ENCODE results near the gene KRTAP10-12.

The KRTAP10-12 gene

DNA sequence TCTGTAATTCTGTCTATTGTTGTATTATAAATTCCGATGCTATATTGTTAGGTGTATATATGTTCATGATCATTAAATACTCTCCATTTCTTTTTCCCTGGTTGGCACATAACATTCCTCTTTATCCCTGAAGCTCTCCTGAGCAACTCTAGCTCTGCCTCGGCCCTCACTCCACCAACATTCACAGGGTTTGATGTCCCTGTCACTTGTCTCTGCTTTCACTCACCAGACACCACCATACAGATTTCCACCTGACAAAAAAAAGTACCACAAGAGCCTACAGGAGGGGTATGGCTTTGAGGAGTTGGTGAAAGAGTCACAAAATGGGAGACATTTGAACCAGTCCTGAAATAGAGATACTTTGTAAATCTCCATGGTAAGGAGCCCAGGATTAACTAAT lies 23.2 kb downstream of the KRTAP10-12 start:
- TF ChIP-seq POU2F2 (IDR thresholded peaks at IDR 0.05; ENCODE audit: low read depth, low read length) (no peak), POLR2AphosphoS5 (IDR thresholded peaks at IDR 0.05; ENCODE audit: low read depth, low read length) (no peak), PAX5 (IDR thresholded peaks at IDR 0.05; ENCODE audit: insufficient read depth, low read length, severe bottlenecking) (no peak), POLR2A (IDR thresholded peaks at IDR 0.05; ENCODE audit: low read depth, low read length) (no peak), TAF1 (IDR thresholded peaks at IDR 0.05; ENCODE audit: low read depth, low read length) (no peak), SPI1 (IDR thresholded peaks at IDR 0.05; ENCODE audit: low read depth, low read length) (no peak)
- FAIRE-seq (no peak), DNase-seq (ENCODE audit: insufficient read length, low spot score) (no peak)

- DNase-seq (ENCODE audit: insufficient read length, low spot score) (no peak), FAIRE-seq (no peak)
- TF ChIP-seq POU2F2 (IDR thresholded peaks at IDR 0.05; ENCODE audit: low read depth, low read length) = no peak
- no peak for TF ChIP-seq TAF1 (IDR thresholded peaks at IDR 0.05; ENCODE audit: low read depth, low read length)
- TF ChIP-seq PAX5 (IDR thresholded peaks at IDR 0.05; ENCODE audit: insufficient read depth, low read length, severe bottlenecking) = no peak
- TF ChIP-seq POLR2AphosphoS5 (IDR thresholded peaks at IDR 0.05; ENCODE audit: low read depth, low read length) = no peak
- TF ChIP-seq POLR2A (IDR thresholded peaks at IDR 0.05; ENCODE audit: low read depth, low read length) = no peak
- no peak for TF ChIP-seq SPI1 (IDR thresholded peaks at IDR 0.05; ENCODE audit: low read depth, low read length)
Measured at GRCh38 chr21:44722731-44723130, 25.8 kb downstream of the KRTAP10-12 start.

- no peak for DNase-seq (ENCODE audit: insufficient read length, low spot score)
- TF ChIP-seq PAX5 (IDR thresholded peaks at IDR 0.05; ENCODE audit: insufficient read depth, low read length, severe bottlenecking) = no peak
- TF ChIP-seq POU2F2 (IDR thresholded peaks at IDR 0.05; ENCODE audit: low read depth, low read length) = no peak
- no peak for TF ChIP-seq POLR2AphosphoS5 (IDR thresholded peaks at IDR 0.05; ENCODE audit: low read depth, low read length)
- no peak for TF ChIP-seq POLR2A (IDR thresholded peaks at IDR 0.05; ENCODE audit: low read depth, low read length)
- no peak for TF ChIP-seq SPI1 (IDR thresholded peaks at IDR 0.05; ENCODE audit: low read depth, low read length)
- no peak for TF ChIP-seq TAF1 (IDR thresholded peaks at IDR 0.05; ENCODE audit: low read depth, low read length)
- no peak for FAIRE-seq
Measured at GRCh38 chr21:44723177-44724131, 26.5 kb downstream of the KRTAP10-12 start.

DNA sequence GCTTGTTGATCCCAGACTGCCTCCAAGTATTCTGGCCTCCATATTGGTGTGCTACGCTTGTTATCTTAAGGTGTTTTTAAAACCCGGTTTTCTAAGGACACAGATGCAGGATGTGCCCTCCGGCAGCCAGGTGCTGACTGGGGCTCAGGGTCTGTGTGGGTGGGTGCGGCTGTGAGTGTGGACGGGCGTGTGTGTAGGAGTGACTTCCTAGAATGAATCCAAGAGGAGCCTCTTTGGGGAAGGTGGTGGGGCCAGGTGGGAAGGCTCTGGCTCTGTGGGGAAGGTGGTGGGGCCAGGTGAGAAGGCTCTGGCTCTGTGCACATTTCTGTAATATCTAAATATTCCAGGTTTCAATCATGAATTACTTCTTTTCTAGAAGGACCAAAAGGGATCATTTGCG lies 27.2 kb downstream of the KRTAP10-12 start:
- TF ChIP-seq PAX5 (IDR thresholded peaks at IDR 0.05; ENCODE audit: insufficient read depth, low read length, severe bottlenecking) (no peak), TAF1 (IDR thresholded peaks at IDR 0.05; ENCODE audit: low read depth, low read length) (no peak), POLR2A (IDR thresholded peaks at IDR 0.05; ENCODE audit: low read depth, low read length) (no peak), POU2F2 (IDR thresholded peaks at IDR 0.05; ENCODE audit: low read depth, low read length) (no peak), SPI1 (IDR thresholded peaks at IDR 0.05; ENCODE audit: low read depth, low read length) (no peak), POLR2AphosphoS5 (IDR thresholded peaks at IDR 0.05; ENCODE audit: low read depth, low read length) (no peak)
- FAIRE-seq (no peak), DNase-seq (ENCODE audit: insufficient read length, low spot score) (no peak)

GRCh38 chr21:44724926-44725325 lies 28.0 kb downstream of the KRTAP10-12 start:
- no peak for DNase-seq (ENCODE audit: insufficient read length, low spot score)
- TF ChIP-seq POU2F2 (IDR thresholded peaks at IDR 0.05; ENCODE audit: low read depth, low read length) (no peak), TAF1 (IDR thresholded peaks at IDR 0.05; ENCODE audit: low read depth, low read length) (no peak), SPI1 (IDR thresholded peaks at IDR 0.05; ENCODE audit: low read depth, low read length) (no peak), POLR2A (IDR thresholded peaks at IDR 0.05; ENCODE audit: low read depth, low read length) (no peak), PAX5 (IDR thresholded peaks at IDR 0.05; ENCODE audit: insufficient read depth, low read length, severe bottlenecking) (no peak), POLR2AphosphoS5 (IDR thresholded peaks at IDR 0.05; ENCODE audit: low read depth, low read length) (no peak)
- FAIRE-seq = no peak

DNA sequence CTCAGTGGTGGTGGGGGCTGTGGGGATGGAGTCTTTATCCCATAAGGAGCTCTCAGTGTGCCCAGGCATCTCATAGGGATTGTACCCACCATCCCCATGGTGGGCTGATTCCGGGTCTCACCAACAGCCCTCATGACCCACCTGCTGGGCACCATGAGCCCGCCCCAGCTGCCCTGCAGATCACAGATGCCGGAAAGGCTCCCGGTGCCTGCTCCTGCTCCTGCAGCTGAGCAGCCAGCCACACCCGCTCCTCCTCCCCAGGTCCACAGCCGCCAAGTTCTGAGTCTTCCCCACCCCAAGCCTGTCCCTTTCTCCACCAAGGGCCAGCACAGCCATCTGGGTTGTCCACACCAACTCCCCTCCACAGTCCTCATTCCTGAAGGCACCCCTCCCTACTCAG lies 29.9 kb downstream of the KRTAP10-12 start:
- DNase-seq (ENCODE audit: insufficient read length, low spot score) = no peak
- TF ChIP-seq PAX5 (IDR thresholded peaks at IDR 0.05; ENCODE audit: insufficient read depth, low read length, severe bottlenecking) (no peak), POLR2AphosphoS5 (IDR thresholded peaks at IDR 0.05; ENCODE audit: low read depth, low read length) (no peak), TAF1 (IDR thresholded peaks at IDR 0.05; ENCODE audit: low read depth, low read length) (no peak), POU2F2 (IDR thresholded peaks at IDR 0.05; ENCODE audit: low read depth, low read length) (no peak), SPI1 (IDR thresholded peaks at IDR 0.05; ENCODE audit: low read depth, low read length) (no peak), POLR2A (IDR thresholded peaks at IDR 0.05; ENCODE audit: low read depth, low read length) (no peak)
- FAIRE-seq = no peak

- TF ChIP-seq SPI1 (IDR thresholded peaks at IDR 0.05; ENCODE audit: low read depth, low read length) = no peak
- no peak for TF ChIP-seq TAF1 (IDR thresholded peaks at IDR 0.05; ENCODE audit: low read depth, low read length)
- no peak for TF ChIP-seq POU2F2 (IDR thresholded peaks at IDR 0.05; ENCODE audit: low read depth, low read length)
- TF ChIP-seq POLR2AphosphoS5 (IDR thresholded peaks at IDR 0.05; ENCODE audit: low read depth, low read length) = no peak
- TF ChIP-seq PAX5 (IDR thresholded peaks at IDR 0.05; ENCODE audit: insufficient read depth, low read length, severe bottlenecking) = no peak
- no peak for TF ChIP-seq POLR2A (IDR thresholded peaks at IDR 0.05; ENCODE audit: low read depth, low read length)
- FAIRE-seq = no peak
- no peak for DNase-seq (ENCODE audit: insufficient read length, low spot score)
Measured at GRCh38 chr21:44727321-44727720, 30.3 kb downstream of the KRTAP10-12 start.

GRCh38 chr21:44727757-44728156 lies 30.8 kb downstream of the KRTAP10-12 start:
- TF ChIP-seq POU2F2 (IDR thresholded peaks at IDR 0.05; ENCODE audit: low read depth, low read length) (no peak), SPI1 (IDR thresholded peaks at IDR 0.05; ENCODE audit: low read depth, low read length) (no peak), TAF1 (IDR thresholded peaks at IDR 0.05; ENCODE audit: low read depth, low read length) (no peak), POLR2A (IDR thresholded peaks at IDR 0.05; ENCODE audit: low read depth, low read length) (no peak), PAX5 (IDR thresholded peaks at IDR 0.05; ENCODE audit: insufficient read depth, low read length, severe bottlenecking) (no peak), POLR2AphosphoS5 (IDR thresholded peaks at IDR 0.05; ENCODE audit: low read depth, low read length) (no peak)
- no peak for FAIRE-seq
- DNase-seq (ENCODE audit: insufficient read length, low spot score) = no peak

GRCh38 chr21:44728716-44729115 lies 31.7 kb downstream of the KRTAP10-12 start:
- DNase-seq (ENCODE audit: insufficient read length, low spot score) (no peak), FAIRE-seq (no peak)
- TF ChIP-seq POLR2AphosphoS5 (IDR thresholded peaks at IDR 0.05; ENCODE audit: low read depth, low read length) (no peak), SPI1 (IDR thresholded peaks at IDR 0.05; ENCODE audit: low read depth, low read length) (no peak), POU2F2 (IDR thresholded peaks at IDR 0.05; ENCODE audit: low read depth, low read length) (no peak)
